ENCODE results near the gene ILDR2. TPM values are rescaled to one million over a fixed set of nuclear protein-coding genes. Genes with fewer than 3 reads are reported as not detected.

ILDR2 gene
- total RNA-seq, 1 donor, result 0.36 TPM

DNA sequence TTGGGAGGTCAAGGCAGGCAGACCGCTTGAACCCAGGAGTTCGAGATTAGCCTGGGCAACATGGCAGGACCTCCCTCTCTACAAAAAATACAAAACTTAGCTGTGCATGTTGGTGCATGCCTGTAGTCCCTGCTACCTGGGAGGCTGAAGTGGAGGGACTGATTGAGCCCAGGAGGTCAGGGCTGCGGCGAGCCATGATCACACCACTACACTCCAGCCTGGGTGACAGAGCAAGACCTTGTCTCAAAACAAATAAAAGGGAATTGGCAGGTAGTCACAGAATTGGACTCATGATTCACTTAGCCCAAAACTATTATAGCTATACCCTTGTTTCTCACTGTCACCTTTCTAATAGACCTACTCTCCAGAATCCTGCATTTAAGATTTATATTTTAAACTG, 104.8 kb downstream of the ILDR2 start:
- TF ChIP-seq, protein P1, sequence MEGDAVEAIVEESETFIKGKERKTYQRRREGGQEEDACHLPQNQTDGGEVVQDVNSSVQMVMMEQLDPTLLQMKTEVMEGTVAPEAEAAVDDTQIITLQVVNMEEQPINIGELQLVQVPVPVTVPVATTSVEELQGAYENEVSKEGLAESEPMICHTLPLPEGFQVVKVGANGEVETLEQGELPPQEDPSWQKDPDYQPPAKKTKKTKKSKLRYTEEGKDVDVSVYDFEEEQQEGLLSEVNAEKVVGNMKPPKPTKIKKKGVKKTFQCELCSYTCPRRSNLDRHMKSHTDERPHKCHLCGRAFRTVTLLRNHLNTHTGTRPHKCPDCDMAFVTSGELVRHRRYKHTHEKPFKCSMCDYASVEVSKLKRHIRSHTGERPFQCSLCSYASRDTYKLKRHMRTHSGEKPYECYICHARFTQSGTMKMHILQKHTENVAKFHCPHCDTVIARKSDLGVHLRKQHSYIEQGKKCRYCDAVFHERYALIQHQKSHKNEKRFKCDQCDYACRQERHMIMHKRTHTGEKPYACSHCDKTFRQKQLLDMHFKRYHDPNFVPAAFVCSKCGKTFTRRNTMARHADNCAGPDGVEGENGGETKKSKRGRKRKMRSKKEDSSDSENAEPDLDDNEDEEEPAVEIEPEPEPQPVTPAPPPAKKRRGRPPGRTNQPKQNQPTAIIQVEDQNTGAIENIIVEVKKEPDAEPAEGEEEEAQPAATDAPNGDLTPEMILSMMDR (IDR thresholded peaks at IDR 0.05; ENCODE audit: extremely low read depth, low read depth, low read length), result no peak
- no peak overlapping the region for H3K4me2 ChIP-seq (ENCODE audit: insufficient read depth, low read length)
- H3K79me2 ChIP-seq (ENCODE audit: insufficient read depth, low read length), result peaks cover 59% of the 10 kb centered on the region
- no peaks in the 10 kb centered on the region for H3K4me1 ChIP-seq (ENCODE audit: insufficient read depth, low read length)
- H2AFZ ChIP-seq (ENCODE audit: low read length), result no peak overlapping the region
- H3K27ac ChIP-seq (ENCODE audit: low read depth, low read length), result no peak overlapping the region
- peaks cover 8% of the 10 kb centered on the region for H3K36me3 ChIP-seq (ENCODE audit: insufficient read depth, low read length)
- H3K4me3 ChIP-seq (ENCODE audit: insufficient read depth, low read length), result no peak overlapping the region
- no peak for DNase-seq (ENCODE audit: insufficient read length, low spot score, missing footprints)
- no peaks in the 10 kb centered on the region for H3K27me3 ChIP-seq (ENCODE audit: insufficient read depth, low read length)
- H4K20me1 ChIP-seq (ENCODE audit: insufficient read depth, low read length), result peaks cover 4% of the 10 kb centered on the region
- H3K9me3 ChIP-seq (ENCODE audit: low read depth, low read length), result no peaks in the 10 kb centered on the region

DNA sequence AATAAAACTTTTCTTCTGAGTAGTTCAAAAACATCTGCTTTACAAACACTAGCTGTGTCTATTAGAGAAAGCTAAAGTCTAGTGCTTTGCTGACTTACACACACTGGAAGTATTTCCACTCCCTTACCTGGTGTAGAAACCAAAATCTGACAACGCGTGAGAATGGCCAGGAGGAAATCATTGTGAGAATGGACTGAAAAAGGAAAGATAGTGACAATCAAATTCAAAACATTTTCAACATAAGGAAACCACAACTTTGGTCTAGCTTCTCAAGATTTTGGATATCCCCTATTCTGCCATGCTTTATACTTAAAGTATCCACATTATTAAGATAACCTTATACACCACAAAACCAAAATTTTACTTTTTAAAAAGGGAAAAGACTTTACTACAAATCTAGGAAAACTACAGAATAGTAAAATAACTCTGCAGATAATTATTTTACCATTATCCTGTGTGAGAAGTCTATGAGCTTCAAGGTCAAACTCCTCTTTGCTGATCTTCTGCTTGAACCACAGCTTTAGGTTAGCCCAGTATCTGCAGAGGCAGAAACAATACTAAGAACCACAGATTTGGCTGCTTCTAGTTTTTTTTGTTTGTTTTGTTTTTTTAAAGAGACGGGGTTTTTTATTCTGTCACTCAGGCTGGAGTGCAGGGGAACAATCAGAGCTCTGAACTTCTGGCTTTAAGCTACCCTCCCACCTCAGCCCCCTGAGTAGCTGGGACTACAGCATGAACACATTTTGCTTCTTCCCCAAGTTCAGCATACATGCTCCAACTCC, 105.8 kb downstream of the ILDR2 start:
- TF ChIP-seq, protein P1 (IDR thresholded peaks at IDR 0.05; ENCODE audit: extremely low read depth, low read depth, low read length), result no peak

DNA sequence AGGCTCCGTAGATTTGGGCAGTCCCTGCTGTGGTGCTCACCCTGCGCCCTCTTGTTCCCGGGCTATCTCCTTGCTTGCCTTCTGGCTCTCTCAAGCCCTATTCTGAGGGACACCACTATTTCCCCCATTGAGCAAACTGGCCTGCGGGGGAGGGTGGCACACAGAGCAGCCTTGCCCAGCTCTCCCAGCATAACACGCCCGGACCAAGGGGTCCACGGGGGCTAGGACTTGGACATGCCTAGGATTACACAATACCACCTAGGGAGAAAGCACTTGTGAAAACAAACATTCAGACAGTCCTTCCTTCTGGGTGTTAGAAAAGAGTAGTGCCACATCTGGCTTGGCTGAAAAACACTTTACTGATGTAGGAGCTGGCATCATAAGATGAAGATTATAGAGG, 106.7 kb downstream of the ILDR2 start:
- Histone ChIP-seq H3K4me1 (ENCODE audit: insufficient read depth, low read length) (no peaks in the 10 kb centered on the region), H3K4me2 (ENCODE audit: insufficient read depth, low read length) (no peak overlapping the region), H3K4me3 (ENCODE audit: insufficient read depth, low read length) (no peak overlapping the region), H3K9me3 (ENCODE audit: low read depth, low read length) (no peaks in the 10 kb centered on the region), H2AFZ (ENCODE audit: low read length) (no peak overlapping the region), H3K36me3 (ENCODE audit: insufficient read depth, low read length) (peaks cover 20% of the 10 kb centered on the region), H3K27me3 (ENCODE audit: insufficient read depth, low read length) (no peaks in the 10 kb centered on the region), H4K20me1 (ENCODE audit: insufficient read depth, low read length) (peaks cover 4% of the 10 kb centered on the region), H3K79me2 (ENCODE audit: insufficient read depth, low read length) (peaks cover 44% of the 10 kb centered on the region), H3K27ac (ENCODE audit: low read depth, low read length) (no peak overlapping the region)
- DNase-seq (ENCODE audit: insufficient read length, low spot score, missing footprints), result no peak
- TF ChIP-seq, protein P1 (IDR thresholded peaks at IDR 0.05; ENCODE audit: extremely low read depth, low read depth, low read length), result no peak

More for the DNA sequence above, 105.8 kb downstream of the ILDR2 start:
- Histone ChIP-seq H3K4me1 (ENCODE audit: insufficient read depth, low read length) (no peaks in the 10 kb centered on the region), H3K36me3 (ENCODE audit: insufficient read depth, low read length) (peaks cover 12% of the 10 kb centered on the region), H3K27me3 (ENCODE audit: insufficient read depth, low read length) (no peaks in the 10 kb centered on the region), H3K9me3 (ENCODE audit: low read depth, low read length) (no peaks in the 10 kb centered on the region), H3K79me2 (ENCODE audit: insufficient read depth, low read length) (peaks cover 50% of the 10 kb centered on the region), H3K4me3 (ENCODE audit: insufficient read depth, low read length) (no peak overlapping the region), H4K20me1 (ENCODE audit: insufficient read depth, low read length) (peaks cover 4% of the 10 kb centered on the region), H3K27ac (ENCODE audit: low read depth, low read length) (no peak overlapping the region), H2AFZ (ENCODE audit: low read length) (no peak overlapping the region), H3K4me2 (ENCODE audit: insufficient read depth, low read length) (no peak overlapping the region)
- no peak for DNase-seq (ENCODE audit: insufficient read length, low spot score, missing footprints)

DNA sequence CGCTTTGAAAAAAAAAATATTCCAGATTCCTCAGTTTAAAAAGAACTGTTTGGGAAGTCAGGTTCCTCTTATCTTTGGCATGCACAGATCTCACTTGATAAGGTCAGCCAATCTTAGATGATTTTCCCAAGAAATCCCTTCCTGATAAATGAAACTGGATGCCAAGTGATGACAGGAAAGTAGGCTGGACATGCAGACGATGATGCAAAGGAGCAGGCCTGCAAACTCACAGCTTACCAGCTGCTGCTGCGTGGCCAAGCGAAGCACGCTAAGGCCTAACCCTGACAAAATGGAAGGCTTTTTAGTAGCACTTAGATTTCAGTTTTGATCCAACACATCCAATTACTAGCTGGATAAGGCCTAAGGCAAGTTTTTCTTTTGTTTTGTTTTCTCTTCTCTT, 109.4 kb downstream of the ILDR2 start:
- Histone ChIP-seq H2AFZ (ENCODE audit: low read length) (no peak overlapping the region), H3K27ac (ENCODE audit: low read depth, low read length) (no peak overlapping the region), H3K36me3 (ENCODE audit: insufficient read depth, low read length) (peaks cover 35% of the 10 kb centered on the region), H3K27me3 (ENCODE audit: insufficient read depth, low read length) (no peaks in the 10 kb centered on the region), H3K79me2 (ENCODE audit: insufficient read depth, low read length) (peaks cover 21% of the 10 kb centered on the region), H3K4me2 (ENCODE audit: insufficient read depth, low read length) (no peak overlapping the region), H3K4me1 (ENCODE audit: insufficient read depth, low read length) (no peaks in the 10 kb centered on the region), H4K20me1 (ENCODE audit: insufficient read depth, low read length) (no peaks in the 10 kb centered on the region), H3K9me3 (ENCODE audit: low read depth, low read length) (no peaks in the 10 kb centered on the region), H3K4me3 (ENCODE audit: insufficient read depth, low read length) (no peak overlapping the region)
- TF ChIP-seq, protein P1 (IDR thresholded peaks at IDR 0.05; ENCODE audit: extremely low read depth, low read depth, low read length), result no peak
- no peak for DNase-seq (ENCODE audit: insufficient read length, low spot score, missing footprints)
